ENCODE results near the gene ANKS3. TPM values are rescaled to one million over a fixed set of nuclear protein-coding genes. Genes with fewer than 3 reads are reported as not detected.

ANKS3 gene
- polyA plus RNA-seq, 2 of the 4 experiments (the other 2 are of a cell fraction) = 22.7 to 27.1 TPM

DNA sequence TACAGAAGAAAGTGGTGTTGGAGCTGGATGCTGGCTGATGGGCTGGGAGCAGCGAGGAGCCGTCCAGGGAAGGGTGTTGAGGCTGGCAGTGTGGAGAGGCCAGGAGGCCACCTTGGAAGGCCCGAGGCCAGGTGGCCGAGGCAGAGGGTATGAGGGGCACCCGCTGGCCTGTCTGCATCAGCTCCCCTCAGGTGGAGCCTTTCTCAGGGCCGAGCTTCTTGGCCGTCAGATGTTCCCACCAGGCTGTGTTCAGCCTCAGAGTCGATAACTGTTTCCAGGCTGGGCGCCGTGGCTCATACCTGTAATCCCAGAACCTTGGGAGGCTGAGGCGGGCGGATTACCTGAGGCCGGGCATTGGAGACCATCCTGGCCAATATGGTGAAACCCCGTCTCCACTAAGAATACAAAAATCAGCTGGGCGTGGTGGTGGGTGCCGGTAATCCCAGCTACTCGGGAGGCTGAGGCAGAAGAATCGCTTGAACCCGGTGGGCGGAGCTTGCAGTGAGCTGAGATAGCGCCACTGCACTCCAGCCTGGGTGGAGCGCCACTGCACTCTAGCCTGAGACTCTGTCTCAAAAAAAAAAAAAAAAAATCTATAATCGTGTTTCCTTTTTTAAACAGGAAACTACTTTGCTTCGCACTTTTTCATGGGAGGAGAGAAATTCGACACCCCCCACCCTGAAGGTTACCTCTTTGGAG lies 84.2 kb downstream of the ANKS3 start:
- peaks cover 26% of the 10 kb centered on the region for H3K4me1 ChIP-seq
- H3K4me2 ChIP-seq = no peak overlapping the region
- ChIA-PET CTCF (interaction anchor here (0.6 to 3.7 kb wide), 33 partner anchors 8 to 325 kb away, joined by 3 to 24 read pairs (median 4); partner anchors contain the start of gene MGRN1), POLR2A (no interaction called here)
- no peaks in the 10 kb centered on the region for H3K9me3 ChIP-seq
- TF ChIP-seq HEYL (CRISPR knock-in tag; IDR thresholded peaks at IDR 0.05) (0 out of 2 replicates have a peak, but pooled peaks have one; percentile 39), EP300 (IDR thresholded peaks at IDR 0.05) (no peak)
- 90% methylated on average over 20 of the region's 25 CpGs for WGBS (ENCODE audit: missing lambda C conversion rate)
- DNase-seq (ENCODE audit: low read depth in 1 of 2, low spot score in 1 of 2) (no peak), ATAC-seq (no peak), FAIRE-seq (no peak)
- no peak overlapping the region; a peak in 1 of 6 replicates for H3K27ac ChIP-seq
- no peak overlapping the region for H3K4me3 ChIP-seq

DNA sequence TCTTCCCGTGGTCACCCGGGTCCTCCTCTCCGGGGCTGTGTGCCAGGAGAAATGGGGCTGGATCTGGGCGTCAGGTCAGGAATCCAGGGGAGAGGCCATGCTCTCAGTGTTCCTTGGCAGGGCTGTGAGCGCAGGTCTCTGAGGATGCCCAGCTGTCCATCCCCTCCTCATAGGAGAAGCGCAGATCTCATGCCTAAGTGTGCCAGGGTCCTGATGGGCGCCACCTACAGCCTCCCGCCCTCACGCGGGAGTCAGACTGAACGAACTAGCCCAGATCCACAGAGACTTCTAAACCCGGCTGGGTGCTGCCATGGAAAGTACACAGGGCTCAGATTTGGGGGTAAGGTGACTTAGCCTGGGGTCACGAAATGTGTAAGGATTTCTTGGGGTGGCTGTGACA lies 85.2 kb downstream of the ANKS3 start:
- H3K4me3 ChIP-seq = no peak overlapping the region
- DNase-seq (ENCODE audit: low read depth in 1 of 2, low spot score in 1 of 2) (no peak), ATAC-seq (no peak), FAIRE-seq (no peak)
- ChIA-PET CTCF (interaction anchor here (1.1 to 3.7 kb wide), 4 partner anchors 10 to 80 kb away, joined by 3 to 24 read pairs (median 6); no protein-coding TSS in a partner anchor), POLR2A (no interaction called here)
- no peak overlapping the region for H3K27ac ChIP-seq
- H3K4me2 ChIP-seq = no peak overlapping the region
- H3K9me3 ChIP-seq = no peaks in the 10 kb centered on the region
- 94% methylated on average over 10 of the region's 13 CpGs for WGBS (ENCODE audit: missing lambda C conversion rate)
- no peak for TF ChIP-seq RAD21 (conservative IDR thresholded peaks at IDR 0.05 in 1 of 2, IDR thresholded peaks at IDR 0.05 in 1 of 2)
- peaks cover 16% of the 10 kb centered on the region for H3K4me1 ChIP-seq

DNA sequence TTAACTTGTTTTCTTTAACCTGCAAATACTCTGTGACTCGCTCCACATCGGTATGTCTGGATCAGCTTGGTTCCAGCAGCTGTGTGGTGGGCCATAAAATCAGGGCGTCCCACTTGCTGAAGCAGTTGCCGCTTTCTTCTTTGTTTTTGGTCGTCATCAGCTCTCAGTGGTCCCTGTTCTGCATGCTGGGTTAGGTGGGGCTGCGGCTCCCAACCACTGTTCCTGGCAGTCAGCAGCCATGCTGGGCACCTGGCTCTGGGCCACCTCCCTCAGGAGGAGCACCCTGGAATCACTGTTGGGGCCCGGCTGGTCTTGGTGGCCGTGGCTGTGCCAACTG lies 86.5 kb downstream of the ANKS3 start:
- no peak for TF ChIP-seq FOXS1 (CRISPR knock-in tag; IDR thresholded peaks at IDR 0.05)
- TF ChIP-seq JUNB (IDR thresholded peaks at IDR 0.05) = no peak
- TF ChIP-seq, protein P1, sequence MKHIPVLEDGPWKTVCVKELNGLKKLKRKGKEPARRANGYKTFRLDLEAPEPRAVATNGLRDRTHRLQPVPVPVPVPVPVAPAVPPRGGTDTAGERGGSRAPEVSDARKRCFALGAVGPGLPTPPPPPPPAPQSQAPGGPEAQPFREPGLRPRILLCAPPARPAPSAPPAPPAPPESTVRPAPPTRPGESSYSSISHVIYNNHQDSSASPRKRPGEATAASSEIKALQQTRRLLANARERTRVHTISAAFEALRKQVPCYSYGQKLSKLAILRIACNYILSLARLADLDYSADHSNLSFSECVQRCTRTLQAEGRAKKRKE (CRISPR knock-in tag; IDR thresholded peaks at IDR 0.05; ENCODE audit: low read depth) = no peak
- no peak for TF ChIP-seq NR3C1 (IDR thresholded peaks at IDR 0.05)
- no peak for TF ChIP-seq NFE2L2 (conservative IDR thresholded peaks at IDR 0.05; ENCODE audit: low read length)
- no peak for TF ChIP-seq SREBF2 (IDR thresholded peaks at IDR 0.05)
- no peak for TF ChIP-seq PHF8 (IDR thresholded peaks at IDR 0.05; ENCODE audit: borderline replicate concordance, low read depth)
- TF ChIP-seq HOXB13 (CRISPR knock-in tag; IDR thresholded peaks at IDR 0.05; ENCODE audit: low read depth) = no peak
- TF ChIP-seq, protein P2, sequence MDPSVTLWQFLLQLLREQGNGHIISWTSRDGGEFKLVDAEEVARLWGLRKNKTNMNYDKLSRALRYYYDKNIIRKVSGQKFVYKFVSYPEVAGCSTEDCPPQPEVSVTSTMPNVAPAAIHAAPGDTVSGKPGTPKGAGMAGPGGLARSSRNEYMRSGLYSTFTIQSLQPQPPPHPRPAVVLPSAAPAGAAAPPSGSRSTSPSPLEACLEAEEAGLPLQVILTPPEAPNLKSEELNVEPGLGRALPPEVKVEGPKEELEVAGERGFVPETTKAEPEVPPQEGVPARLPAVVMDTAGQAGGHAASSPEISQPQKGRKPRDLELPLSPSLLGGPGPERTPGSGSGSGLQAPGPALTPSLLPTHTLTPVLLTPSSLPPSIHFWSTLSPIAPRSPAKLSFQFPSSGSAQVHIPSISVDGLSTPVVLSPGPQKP (IDR thresholded peaks at IDR 0.05; ENCODE audit: low read depth, low read length) = no peak
- TF ChIP-seq TP53 (CRISPR knock-in tag; IDR thresholded peaks at IDR 0.05) = no peak
- TF ChIP-seq POLR2A (IDR thresholded peaks at IDR 0.05; ENCODE audit: low read length) = no peak
- TF ChIP-seq RNF2 (IDR thresholded peaks at IDR 0.05; ENCODE audit: borderline replicate concordance, low read depth) = no peak
- TF ChIP-seq, protein P3, sequence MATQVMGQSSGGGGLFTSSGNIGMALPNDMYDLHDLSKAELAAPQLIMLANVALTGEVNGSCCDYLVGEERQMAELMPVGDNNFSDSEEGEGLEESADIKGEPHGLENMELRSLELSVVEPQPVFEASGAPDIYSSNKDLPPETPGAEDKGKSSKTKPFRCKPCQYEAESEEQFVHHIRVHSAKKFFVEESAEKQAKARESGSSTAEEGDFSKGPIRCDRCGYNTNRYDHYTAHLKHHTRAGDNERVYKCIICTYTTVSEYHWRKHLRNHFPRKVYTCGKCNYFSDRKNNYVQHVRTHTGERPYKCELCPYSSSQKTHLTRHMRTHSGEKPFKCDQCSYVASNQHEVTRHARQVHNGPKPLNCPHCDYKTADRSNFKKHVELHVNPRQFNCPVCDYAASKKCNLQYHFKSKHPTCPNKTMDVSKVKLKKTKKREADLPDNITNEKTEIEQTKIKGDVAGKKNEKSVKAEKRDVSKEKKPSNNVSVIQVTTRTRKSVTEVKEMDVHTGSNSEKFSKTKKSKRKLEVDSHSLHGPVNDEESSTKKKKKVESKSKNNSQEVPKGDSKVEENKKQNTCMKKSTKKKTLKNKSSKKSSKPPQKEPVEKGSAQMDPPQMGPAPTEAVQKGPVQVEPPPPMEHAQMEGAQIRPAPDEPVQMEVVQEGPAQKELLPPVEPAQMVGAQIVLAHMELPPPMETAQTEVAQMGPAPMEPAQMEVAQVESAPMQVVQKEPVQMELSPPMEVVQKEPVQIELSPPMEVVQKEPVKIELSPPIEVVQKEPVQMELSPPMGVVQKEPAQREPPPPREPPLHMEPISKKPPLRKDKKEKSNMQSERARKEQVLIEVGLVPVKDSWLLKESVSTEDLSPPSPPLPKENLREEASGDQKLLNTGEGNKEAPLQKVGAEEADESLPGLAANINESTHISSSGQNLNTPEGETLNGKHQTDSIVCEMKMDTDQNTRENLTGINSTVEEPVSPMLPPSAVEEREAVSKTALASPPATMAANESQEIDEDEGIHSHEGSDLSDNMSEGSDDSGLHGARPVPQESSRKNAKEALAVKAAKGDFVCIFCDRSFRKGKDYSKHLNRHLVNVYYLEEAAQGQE (IDR thresholded peaks at IDR 0.05) = no peak
- no peak for TF ChIP-seq RARB (CRISPR knock-in tag; IDR thresholded peaks at IDR 0.05)
- no peak for TF ChIP-seq FOSL2 (IDR thresholded peaks at IDR 0.05)
- no peak for TF ChIP-seq FOSL2 (CRISPR knock-in tag; IDR thresholded peaks at IDR 0.05)
- TF ChIP-seq HEYL (CRISPR knock-in tag; IDR thresholded peaks at IDR 0.05) = no peak
- no peak for TF ChIP-seq EP300 (IDR thresholded peaks at IDR 0.05)
- no peak for TF ChIP-seq SMC3 (IDR thresholded peaks at IDR 0.05)
- TF ChIP-seq RFX5 (IDR thresholded peaks at IDR 0.05) = no peak
- Histone ChIP-seq H3K27ac (no peak overlapping the region), H3K4me1 (peaks cover 3% of the 10 kb centered on the region), H3K4me3 (no peak overlapping the region), H3K9me3 (no peaks in the 10 kb centered on the region), H3K4me2 (no peak overlapping the region)
- ChIA-PET CTCF (interaction anchor here (1.2 kb wide), 1 partner anchor 13 kb away, joined by 6 read pairs; no protein-coding TSS in a partner anchor), POLR2A (no interaction called here)
- WGBS (ENCODE audit: missing lambda C conversion rate) = 99% methylated on average over 6 of the region's 8 CpGs
- DNase-seq (ENCODE audit: low read depth in 1 of 2, low spot score in 1 of 2) = no peak
- ATAC-seq = no peak
- no peak for FAIRE-seq

Measured in A549 (cell line).